K562 (cell line): Measurements from ENCODE around the gene COL4A1. TPM values are rescaled to one million over a fixed set of nuclear protein-coding genes. Genes with fewer than 3 reads are reported as not detected.

ENCODE experiments used
- ASH1L ChIP-seq: fragments of 450-650 bp; IDR thresholded peaks from 2 replicates; pipeline ENCODE4 v1.6.1; 2018; ENCODE audit warnings: borderline replicate concordance, mild to moderate bottlenecking, low read depth; ENCODE audit not compliant: partially characterized antibody
- ELF2 ChIP-seq: fragments of 250-450 bp; sonication (Bioruptor Pico); IDR thresholded peaks from 2 replicates; pipeline ENCODE4 v1.5.0; 2021; ENCODE audit warnings: mild to moderate bottlenecking
- HDGF ChIP-seq: fragments of 450-650 bp; IDR thresholded peaks from 2 replicates; pipeline ENCODE4 v1.6.1; 2016
- MEF2D ChIP-seq: conservative IDR thresholded peaks from 2 replicates; pipeline ENCODE4 v1.6.1; 2016; ENCODE audit warnings: low read depth, missing genetic modification characterization, missing compliant biosample characterization
- SIN3A ChIP-seq, 2 experiments: fragments of 150-350 bp in 1 of 2; IDR thresholded peaks; 2 replicates each; pipeline ENCODE4 v1.6.1; 2011 to 2016; ENCODE audit warnings: borderline replicate concordance in 2 of 2, low read depth in 2 of 2, low read length in 2 of 2, mild to moderate bottlenecking in 2 of 2, moderate library complexity in 2 of 2; ENCODE audit not compliant: control insufficient read depth in 1 of 2
- ZNF24 ChIP-seq: fragments of 450-650 bp; IDR thresholded peaks from 2 replicates; pipeline ENCODE4 v1.6.1; 2016
- ZNF76 ChIP-seq: fragments of 250-450 bp; sonication (Bioruptor Pico); IDR thresholded peaks from 2 replicates; pipeline ENCODE4 v1.4.0; 2020; ENCODE audit warnings: mild to moderate bottlenecking, moderate library complexity, borderline replicate concordance
- polyA plus RNA-seq, 8 experiments: library from polyadenylated mRNA; depleted of rRNA in 4 of 8; stranded (reverse) in 5 of 8; unstranded in 3 of 8; fragments of >200 nt; fragmentation: Nextera tagmentation in 2 of 8; fragmentation: Illumina TruSeq in 1 of 8; extraction: Ambion mirVana in 2 of 8; extraction: Trizol in 1 of 8; gene quantifications; 2 replicates each; pipeline versions ENCODE4 v1.2.1 to v1.2.3, GENCODE V29; 2011 to 2014; ENCODE audit warnings: inconsistent platforms in 1 of 8, missing spikeins in 1 of 8
- total RNA-seq, 7 experiments: library from RNA; depleted of rRNA in 6 of 7; stranded (reverse); fragments of >200 nt in 6 of 7; fragmentation: Illumina TruSeq in 2 of 7; extraction: Trizol in 2 of 7; gene quantifications; 2 replicates each; pipeline versions ENCODE4 v1.2.1 to v1.2.3, GENCODE V29; 2011 to 2021; ENCODE audit warnings: low replicate concordance in 1 of 7
- TF ChIP-seq, protein P1 (sequence below): IDR thresholded peaks from 2 replicates; pipeline ENCODE4 v1.6.1; 2012; ENCODE audit warnings: low read depth, low read length, improper control_type of control experiment, borderline replicate concordance
- TF ChIP-seq, protein P2 (sequence below): sonication (generic); formaldehyde crosslinking; IDR thresholded peaks from 2 replicates; pipeline ENCODE4 v1.8.0; 2022; ENCODE audit warnings: missing genetic modification reagents, mild to moderate bottlenecking, borderline replicate concordance
- TF ChIP-seq, protein P3 (sequence below): fragments of 250-450 bp; sonication (Bioruptor Pico); IDR thresholded peaks from 2 replicates; pipeline ENCODE4 v1.8.0; 2021; ENCODE audit warnings: moderate library complexity, mild to moderate bottlenecking, inconsistent platforms

The COL4A1 gene
- total and polyA plus RNA-seq, 9 of the 15 experiments (the other 6 are each of a cell fraction or from before 2014, with no cell fraction given) = 0.35 TPM; not detected in 8

DNA sequence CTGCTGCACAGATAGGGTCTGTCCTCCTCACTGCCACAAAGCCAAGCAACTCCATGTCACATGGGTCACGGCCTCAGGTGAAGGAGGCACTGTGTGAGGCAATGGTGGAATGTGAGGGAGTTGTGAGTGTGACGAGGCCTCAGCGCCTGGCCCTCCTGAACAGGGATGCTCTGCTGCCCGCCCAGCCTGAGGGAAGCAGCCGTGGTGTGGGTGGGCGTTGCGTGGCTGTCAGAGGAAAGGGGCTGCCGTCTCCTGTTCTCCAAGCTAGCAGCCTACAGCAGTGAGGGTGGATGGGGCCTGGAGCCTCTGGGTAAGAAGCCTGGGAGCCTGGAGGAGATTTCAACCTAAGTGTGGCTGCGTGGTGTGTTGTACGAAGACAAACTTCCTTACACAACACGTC is 125.0 kb downstream of the COL4A1 start (continued):
- TF ChIP-seq, protein P1, sequence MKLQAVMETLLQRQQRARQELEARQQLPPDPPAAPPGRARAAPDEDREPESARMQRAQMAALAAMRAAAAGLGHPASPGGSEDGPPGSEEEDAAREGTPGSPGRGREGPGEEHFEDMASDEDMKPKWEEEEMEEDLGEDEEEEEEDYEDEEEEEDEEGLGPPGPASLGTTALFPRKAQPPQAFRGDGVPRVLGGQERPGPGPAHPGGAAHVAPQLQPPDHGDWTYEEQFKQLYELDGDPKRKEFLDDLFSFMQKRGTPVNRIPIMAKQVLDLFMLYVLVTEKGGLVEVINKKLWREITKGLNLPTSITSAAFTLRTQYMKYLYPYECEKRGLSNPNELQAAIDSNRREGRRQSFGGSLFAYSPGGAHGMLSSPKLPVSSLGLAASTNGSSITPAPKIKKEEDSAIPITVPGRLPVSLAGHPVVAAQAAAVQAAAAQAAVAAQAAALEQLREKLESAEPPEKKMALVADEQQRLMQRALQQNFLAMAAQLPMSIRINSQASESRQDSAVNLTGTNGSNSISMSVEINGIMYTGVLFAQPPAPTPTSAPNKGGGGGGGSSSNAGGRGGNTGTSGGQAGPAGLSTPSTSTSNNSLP = no peak
- TF ChIP-seq MEF2D (tag) = no peak
- TF ChIP-seq, protein P2, sequence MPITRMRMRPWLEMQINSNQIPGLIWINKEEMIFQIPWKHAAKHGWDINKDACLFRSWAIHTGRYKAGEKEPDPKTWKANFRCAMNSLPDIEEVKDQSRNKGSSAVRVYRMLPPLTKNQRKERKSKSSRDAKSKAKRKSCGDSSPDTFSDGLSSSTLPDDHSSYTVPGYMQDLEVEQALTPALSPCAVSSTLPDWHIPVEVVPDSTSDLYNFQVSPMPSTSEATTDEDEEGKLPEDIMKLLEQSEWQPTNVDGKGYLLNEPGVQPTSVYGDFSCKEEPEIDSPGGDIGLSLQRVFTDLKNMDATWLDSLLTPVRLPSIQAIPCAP (CRISPR knock-in tag) = no peak
- TF ChIP-seq ASH1L = no peak
- TF ChIP-seq SIN3A (IDR thresholded peaks at IDR 0.05; ENCODE audit: borderline replicate concordance in 2 of 2, control insufficient read depth in 1 of 2, low read depth in 2 of 2, low read length in 2 of 2) = no peak
- TF ChIP-seq ZNF24 = no peak
- no peak for TF ChIP-seq HDGF
- no peak for TF ChIP-seq ZNF76
- TF ChIP-seq ELF2 = no peak
- TF ChIP-seq, protein P3, sequence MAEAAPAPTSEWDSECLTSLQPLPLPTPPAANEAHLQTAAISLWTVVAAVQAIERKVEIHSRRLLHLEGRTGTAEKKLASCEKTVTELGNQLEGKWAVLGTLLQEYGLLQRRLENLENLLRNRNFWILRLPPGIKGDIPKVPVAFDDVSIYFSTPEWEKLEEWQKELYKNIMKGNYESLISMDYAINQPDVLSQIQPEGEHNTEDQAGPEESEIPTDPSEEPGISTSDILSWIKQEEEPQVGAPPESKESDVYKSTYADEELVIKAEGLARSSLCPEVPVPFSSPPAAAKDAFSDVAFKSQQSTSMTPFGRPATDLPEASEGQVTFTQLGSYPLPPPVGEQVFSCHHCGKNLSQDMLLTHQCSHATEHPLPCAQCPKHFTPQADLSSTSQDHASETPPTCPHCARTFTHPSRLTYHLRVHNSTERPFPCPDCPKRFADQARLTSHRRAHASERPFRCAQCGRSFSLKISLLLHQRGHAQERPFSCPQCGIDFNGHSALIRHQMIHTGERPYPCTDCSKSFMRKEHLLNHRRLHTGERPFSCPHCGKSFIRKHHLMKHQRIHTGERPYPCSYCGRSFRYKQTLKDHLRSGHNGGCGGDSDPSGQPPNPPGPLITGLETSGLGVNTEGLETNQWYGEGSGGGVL = no peak
